Neural progenitor cell (in vitro differentiated cells): ENCODE data around the gene LOXHD1.

Experiments
- CTCF ChIP-seq: fragments of 200-600 bp; sonication (generic); IDR thresholded peaks from 2 replicates; pipeline ENCODE4 v1.5.1; 2017; ENCODE audit warnings: antibody characterized with exemption, mild to moderate bottlenecking
- EZH2 ChIP-seq: fragments of 200-600 bp; sonication (generic); IDR thresholded peaks from 2 replicates; pipeline ENCODE4 v1.6.1; 2017; ENCODE audit warnings: antibody characterized with exemption, mild to moderate bottlenecking, moderate library complexity
- EZH2phosphoT487 ChIP-seq: fragments of 200-600 bp; sonication (generic); IDR thresholded peaks from 2 replicates; pipeline ENCODE4 v1.6.1; 2017; ENCODE audit warnings: antibody characterized with exemption

GRCh38 chr18:46427216-46427995 is 229.6 kb downstream of the LOXHD1 start:
- TF ChIP-seq EZH2: no peak
- no peak for TF ChIP-seq CTCF
- TF ChIP-seq EZH2phosphoT487: no peak
